H4 (cell line): Measurements from ENCODE around the gene DHCR7. TPM values are rescaled to one million over a fixed set of nuclear protein-coding genes. Genes with fewer than 3 reads are reported as not detected.

Source experiments
- DNase-seq: peaks from one replicate; pipeline ENCODE4 v3.0.0-alpha.2; 2015; ENCODE audit warnings: low spot score
- total RNA-seq: library from RNA; depleted of rRNA; stranded (reverse); fragments of >200 nt; shearing (Covaris generic); gene quantifications from 2 replicates; pipeline ENCODE4 v1.2.3, GENCODE V29; 2014; rRNA removed

Gene DHCR7
- 46.5 and 47.4 TPM in 2 replicates for total RNA-seq

GRCh38 chr11:71448257-71449171, at the start of gene DHCR7:
DHCR7 (minus strand) TSS chr11:71448393; CDS start chr11:71444952, 3,441 bp downstream.
- peak; percentile 78 for DNase-seq

- DNase-seq = no peak
Measured at GRCh38 chr11:71496421-71496820, 48.2 kb upstream of the DHCR7 start.

GRCh38 chr11:71495286-71496230, 47.4 kb upstream of the DHCR7 start:
- no peak for DNase-seq

GRCh38 chr11:71491940-71492339, 43.7 kb upstream of the DHCR7 start:
- no peak for DNase-seq

- no peak for DNase-seq
Measured at GRCh38 chr11:71491531-71491930, 43.3 kb upstream of the DHCR7 start.

GRCh38 chr11:71490731-71491390, 42.7 kb upstream of the DHCR7 start:
- DNase-seq = no peak

GRCh38 chr11:71490044-71490730, 42.0 kb upstream of the DHCR7 start:
- no peak for DNase-seq

GRCh38 chr11:71489311-71490043, 41.3 kb upstream of the DHCR7 start:
- no peak for DNase-seq

GRCh38 chr11:71488681-71489270, 40.6 kb upstream of the DHCR7 start:
- DNase-seq = no peak

GRCh38 chr11:71486320-71486719, 38.1 kb upstream of the DHCR7 start:
- DNase-seq = no peak

- DNase-seq = no peak
Measured at GRCh38 chr11:71485466-71485865, 37.3 kb upstream of the DHCR7 start.

- DNase-seq = no peak
Measured at GRCh38 chr11:71485063-71485399, 36.8 kb upstream of the DHCR7 start.

- no peak for DNase-seq
Measured at GRCh38 chr11:71484248-71485062, 36.3 kb upstream of the DHCR7 start.

GRCh38 chr11:71483692-71484091, 35.5 kb upstream of the DHCR7 start:
- no peak for DNase-seq

GRCh38 chr11:71482746-71483364, 34.7 kb upstream of the DHCR7 start:
- no peak for DNase-seq

- no peak for DNase-seq
Measured at GRCh38 chr11:71482216-71482615, 34.0 kb upstream of the DHCR7 start.

- no peak for DNase-seq
Measured at GRCh38 chr11:71481101-71481960, 33.1 kb upstream of the DHCR7 start.

- DNase-seq = no peak
Measured at GRCh38 chr11:71478528-71478840, 30.3 kb upstream of the DHCR7 start.
